SHP77 (cell line): Measurements from ENCODE around the gene GLIS1.

Source experiments
- DNase-seq, 2 experiments: peaks; one replicate each; lab custom pipeline; 2025; lab: John Stamatoyannopoulos, UW

Gene GLIS1

DNA sequence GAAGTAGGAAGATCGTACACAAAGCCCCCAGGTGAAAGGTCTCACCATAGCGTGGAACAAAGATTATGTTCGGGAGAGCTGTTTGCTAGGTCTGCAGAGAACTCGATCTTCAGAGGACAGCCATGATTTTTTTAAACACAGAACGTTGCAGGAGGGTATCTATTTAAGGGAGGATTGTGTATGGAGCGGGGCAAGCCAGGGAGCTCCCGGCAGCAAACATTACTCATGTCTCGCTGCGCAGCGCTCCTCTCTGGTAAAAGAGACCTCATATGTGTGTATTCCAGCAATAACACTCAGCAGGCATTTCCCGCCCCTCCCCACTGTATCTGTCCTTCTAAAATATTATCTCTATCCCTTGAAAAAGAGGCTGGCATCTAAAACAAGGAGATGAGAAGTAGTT lies 2.7 kb downstream of the GLIS1 start:
- DNase-seq, result peak; percentile 16 to 31

GRCh38 chr1:53735681-53736080 lies 3.3 kb downstream of the GLIS1 start:
- no peak for DNase-seq

DNA sequence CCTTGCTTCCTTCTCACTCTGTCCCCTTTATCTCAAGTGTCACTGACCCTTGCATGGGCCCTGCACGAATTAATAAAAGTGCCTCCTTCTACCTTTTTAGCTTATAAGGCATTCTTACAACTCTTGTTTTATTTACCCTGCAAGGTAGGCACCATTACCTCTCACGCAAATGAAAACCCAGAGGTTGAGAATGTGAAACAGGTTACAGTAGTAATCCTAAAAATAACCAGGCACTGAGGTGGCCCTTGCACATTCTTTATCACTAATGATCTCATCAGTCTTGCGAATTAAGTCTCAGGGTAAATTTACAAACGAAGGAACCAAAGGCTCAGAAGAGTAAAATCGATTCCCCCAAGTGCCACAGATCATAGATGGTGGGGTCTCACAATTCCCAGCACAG lies 3.7 kb downstream of the GLIS1 start:
- DNase-seq, result no peak

DNA sequence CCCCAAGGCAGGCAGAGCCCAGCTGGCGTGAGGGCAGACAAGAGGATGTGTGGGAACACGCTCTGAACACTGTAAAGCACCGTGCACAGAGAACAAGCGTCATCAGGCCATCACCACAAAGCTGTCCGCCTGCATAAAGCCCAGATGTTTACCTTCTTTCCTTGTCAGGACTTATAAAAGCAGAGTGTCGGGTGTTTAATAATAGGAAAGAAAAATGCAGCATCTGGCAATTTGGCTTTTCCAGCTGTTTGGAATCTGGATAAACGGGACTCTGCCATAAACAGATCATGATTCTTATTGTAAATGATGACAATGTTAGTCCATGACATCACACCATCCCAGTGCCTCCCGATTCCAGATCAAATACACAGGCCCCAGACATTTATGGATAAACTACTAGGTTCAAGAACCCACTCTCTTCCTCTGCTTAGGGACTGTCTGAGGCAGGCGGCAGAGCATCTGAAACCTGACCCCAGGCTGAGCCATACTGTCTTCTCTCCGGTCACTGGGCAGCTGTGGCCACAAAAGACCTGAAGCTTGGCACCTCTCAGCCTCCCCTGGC lies 4.2 kb downstream of the GLIS1 start:
- peak; percentile 30 to 63 for DNase-seq

DNA sequence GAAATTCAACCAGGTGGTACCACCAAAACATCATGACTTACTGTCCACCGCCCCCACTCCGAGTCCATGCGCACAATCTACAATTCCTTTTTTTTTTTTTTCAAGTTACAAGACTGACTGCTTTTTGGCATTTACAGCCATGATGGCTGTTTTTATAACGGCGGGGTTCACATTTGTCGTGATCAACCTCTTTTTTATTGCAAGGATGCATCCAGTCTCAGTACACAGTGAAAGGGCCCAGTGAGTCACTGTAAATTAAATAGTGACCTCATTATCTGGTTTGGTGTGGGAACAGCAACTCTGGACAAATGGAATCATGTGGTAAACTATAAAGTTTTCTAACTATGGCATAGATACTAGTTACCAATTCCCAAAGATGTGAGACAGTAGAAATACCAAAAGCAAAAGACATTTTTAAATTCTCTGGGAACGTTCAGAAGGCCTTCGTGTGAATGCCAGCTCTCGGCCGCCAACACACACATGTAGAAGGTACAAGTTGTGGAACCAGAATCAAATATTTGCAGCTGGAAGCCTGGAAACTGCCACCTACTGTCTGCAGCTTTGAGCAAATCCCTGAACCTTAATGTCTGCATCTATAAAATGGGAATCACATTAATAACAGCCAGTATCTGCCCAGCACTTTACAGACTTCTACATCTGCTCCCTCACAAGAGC lies 4.9 kb downstream of the GLIS1 start:
- DNase-seq, result no peak

DNA sequence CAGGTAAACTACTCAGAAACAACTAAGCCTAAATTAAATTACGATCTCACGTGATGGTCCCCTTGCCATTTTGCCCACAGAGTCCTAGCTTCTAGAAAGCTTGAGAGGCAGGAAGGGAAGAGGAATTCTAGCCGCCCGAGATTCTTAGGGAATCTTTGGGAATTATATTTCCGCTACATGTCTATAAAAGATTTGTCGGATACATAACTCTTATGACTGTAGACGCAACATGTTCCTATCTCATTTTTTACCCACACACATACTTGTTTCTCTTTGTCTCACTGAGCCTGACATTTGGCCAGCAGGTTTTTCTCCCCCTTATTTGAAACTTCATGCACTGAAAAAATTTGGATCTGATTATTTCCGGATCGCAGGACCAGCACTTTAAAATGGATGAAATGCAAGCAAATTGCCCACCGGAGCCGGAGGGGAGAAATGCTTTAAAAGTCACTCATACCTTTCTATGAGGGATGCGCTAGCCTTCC lies 5.5 kb downstream of the GLIS1 start:
- no peak for DNase-seq

DNA sequence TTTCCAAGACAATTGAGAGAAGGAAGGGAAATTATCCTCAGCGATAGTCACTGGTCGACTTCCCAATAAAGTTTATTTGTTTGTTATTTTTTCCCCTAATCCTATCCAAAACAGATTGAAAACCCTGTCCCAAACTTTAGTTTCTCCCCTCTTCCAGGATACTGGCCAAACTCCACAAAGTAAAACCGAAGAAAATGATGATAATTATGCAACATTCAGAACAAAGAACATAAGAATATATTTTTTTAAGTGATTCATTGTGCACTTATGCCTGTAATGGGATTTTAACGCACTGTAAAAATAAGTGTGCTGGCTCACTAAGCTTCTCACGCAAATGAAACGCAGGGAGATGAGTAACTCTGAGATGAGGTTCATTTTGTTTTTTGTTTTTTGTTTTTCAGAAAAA lies 6.0 kb downstream of the GLIS1 start:
- DNase-seq, result no peak

DNA sequence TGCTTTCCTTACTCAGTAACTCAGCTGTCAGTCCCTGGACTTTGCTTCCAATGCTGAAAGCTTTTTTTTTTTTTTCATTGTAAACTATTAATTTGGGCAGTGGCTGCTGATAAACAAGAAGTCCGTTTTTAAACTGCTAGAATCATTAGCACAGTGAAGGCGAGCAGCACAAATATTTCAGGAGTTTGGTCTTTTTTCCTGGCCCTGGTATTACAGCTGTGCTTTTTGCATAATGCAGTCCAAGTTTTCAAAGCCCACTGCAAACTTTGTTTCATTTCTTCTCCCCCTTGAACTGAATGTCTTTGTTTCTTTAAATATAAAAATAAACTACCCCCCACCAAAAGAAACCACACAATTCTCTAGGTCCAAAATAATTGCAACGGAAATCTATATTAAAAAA lies 6.6 kb downstream of the GLIS1 start:
- DNase-seq, result no peak

- no peak for DNase-seq
Observed at GRCh38 chr1:53731779-53732305, 7.1 kb downstream of the GLIS1 start.

DNA sequence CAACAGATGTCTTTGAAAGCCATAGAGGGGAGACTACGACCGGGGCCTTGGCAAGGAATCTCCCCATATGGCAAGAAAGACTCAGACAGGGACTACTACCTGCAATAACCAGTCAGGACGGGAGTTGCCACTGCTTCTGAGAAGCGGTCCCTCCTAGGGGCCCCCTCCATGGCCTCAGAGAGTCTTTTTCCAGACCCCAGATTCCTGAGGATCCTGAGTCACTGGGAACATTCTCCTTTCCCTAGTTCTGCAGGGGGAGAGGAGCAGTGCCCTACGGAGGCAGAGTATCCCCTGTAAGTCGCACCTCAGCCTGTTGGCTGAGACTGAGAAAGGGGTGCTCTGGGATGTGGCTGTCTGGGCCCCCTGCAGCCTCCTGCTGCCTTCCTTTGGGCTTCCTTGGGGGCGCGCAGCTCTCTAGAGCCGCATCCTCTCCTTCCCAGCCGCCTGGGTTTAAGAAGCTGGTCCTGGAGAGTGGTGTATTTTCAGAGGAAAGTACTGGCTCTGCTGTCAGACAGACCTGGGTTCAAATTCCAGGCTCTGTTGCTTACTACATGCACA lies 7.8 kb downstream of the GLIS1 start:
- no peak for DNase-seq

- no peak for DNase-seq
Observed at GRCh38 chr1:53730224-53730865, 8.6 kb downstream of the GLIS1 start.

DNA sequence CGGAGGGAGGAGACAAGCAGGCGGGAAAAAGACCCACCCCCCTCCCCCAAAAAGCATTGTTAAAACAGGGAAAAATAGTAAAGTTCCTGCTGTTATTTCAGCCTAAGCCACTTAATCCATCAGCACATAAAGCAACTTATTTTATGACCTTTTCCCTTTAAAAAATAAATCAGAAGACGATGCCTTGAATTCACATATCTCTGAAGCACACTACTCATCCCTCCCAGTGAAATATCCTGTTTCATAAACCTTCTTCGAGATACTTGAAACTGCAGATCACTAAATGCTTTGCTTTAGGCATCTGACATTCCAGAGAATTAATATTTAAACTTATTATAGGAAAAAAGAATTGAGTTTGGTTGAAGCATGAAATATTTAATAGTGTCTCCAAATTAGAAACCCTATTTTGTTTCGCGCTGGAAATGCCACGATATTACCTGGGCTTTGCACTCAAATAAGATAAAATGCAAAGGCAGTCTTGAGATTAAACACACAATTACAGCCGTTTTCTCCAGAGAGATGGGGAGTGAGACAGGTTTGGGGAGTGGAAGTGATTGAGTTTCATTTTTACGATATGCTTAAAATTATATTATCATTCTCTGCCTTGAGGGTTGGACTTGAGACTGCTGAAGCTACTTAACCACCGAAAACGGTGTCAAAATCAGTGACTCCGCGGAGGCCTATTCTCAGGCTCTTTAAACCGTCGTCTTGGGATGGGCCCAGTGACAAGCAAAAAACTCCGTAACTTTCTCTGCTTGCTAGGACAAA lies 9.3 kb downstream of the GLIS1 start:
- DNase-seq, result no peak

- DNase-seq, result no peak
Observed at GRCh38 chr1:53728702-53729455, 10.1 kb downstream of the GLIS1 start.

DNA sequence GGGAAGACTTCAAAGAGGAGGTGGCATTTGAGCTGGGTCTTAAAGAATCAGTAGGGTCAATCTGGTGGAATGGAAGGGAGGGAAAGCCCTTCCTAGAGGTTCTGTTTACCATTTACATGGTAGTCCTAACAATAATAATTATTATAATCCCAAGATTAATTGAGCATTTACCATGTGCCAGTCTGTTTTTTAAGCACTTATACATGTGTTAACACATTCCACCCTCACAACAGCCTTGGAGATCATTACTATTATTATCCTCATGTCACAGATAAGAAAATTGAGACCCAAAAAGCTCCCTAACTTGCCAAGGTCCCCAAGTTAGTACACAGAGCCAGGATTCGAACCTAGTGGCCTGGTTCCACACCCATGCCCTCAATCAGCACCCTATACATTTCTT lies 10.8 kb downstream of the GLIS1 start:
- no peak for DNase-seq

DNA sequence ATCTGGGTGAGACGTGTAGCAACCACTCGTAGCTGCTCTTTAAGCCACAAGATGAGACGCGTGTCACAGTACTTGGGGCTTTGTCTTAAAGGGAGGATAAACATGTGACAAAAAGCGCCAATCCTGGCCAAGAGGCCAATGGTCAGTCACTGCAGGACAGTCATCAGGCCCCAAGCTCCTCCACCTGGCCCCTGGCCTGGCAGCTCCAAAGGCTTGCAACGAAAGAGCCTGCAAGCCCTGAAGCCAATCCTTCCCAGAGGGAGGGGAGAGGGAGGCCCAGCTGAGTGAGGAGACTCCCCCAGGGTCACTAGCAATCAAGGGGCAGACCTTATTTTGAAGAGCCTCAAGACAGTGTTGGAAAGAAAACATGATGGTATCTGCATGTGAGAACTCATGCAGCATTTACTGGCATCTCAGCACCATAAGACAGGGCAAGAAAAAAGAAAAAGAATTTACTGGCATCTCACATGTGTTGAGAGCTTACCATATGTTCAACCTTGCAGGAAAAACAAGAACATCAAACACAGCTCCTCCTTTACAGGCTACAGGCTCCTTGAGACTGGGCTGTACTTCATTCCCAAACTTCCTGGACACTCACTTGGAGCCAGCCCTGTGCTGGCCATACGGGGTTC lies 11.4 kb downstream of the GLIS1 start:
- DNase-seq, result no peak

- no peak for DNase-seq
Observed at GRCh38 chr1:53726009-53726600, 12.9 kb downstream of the GLIS1 start.

GRCh38 chr1:53725238-53725689 lies 13.7 kb downstream of the GLIS1 start:
- no peak for DNase-seq

- no peak for DNase-seq
Observed at GRCh38 chr1:53722025-53722424, 16.9 kb downstream of the GLIS1 start.

GRCh38 chr1:53721088-53721487 lies 17.9 kb downstream of the GLIS1 start:
- DNase-seq, result no peak

DNA sequence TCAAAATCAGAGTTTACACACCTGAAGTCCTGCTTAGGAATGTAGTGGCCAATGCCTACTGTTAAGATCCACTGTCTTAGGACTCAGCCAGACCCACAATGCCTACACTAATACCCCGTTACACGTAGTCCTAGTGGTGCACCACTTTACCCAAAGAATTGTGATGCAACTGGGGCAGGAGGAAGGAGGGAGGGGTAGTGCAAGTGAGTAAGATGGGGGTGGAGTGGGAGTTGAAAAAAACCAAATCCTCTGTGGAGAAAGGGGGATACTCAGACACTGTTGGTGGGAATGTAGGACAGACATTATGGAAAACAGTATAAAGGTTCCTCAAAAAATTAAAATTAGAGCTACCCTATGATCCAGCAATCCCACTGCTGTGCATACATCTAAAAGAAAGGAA lies 19.5 kb downstream of the GLIS1 start:
- no peak for DNase-seq
